ENCODE results near the gene IFT27.

IFT27 gene

DNA sequence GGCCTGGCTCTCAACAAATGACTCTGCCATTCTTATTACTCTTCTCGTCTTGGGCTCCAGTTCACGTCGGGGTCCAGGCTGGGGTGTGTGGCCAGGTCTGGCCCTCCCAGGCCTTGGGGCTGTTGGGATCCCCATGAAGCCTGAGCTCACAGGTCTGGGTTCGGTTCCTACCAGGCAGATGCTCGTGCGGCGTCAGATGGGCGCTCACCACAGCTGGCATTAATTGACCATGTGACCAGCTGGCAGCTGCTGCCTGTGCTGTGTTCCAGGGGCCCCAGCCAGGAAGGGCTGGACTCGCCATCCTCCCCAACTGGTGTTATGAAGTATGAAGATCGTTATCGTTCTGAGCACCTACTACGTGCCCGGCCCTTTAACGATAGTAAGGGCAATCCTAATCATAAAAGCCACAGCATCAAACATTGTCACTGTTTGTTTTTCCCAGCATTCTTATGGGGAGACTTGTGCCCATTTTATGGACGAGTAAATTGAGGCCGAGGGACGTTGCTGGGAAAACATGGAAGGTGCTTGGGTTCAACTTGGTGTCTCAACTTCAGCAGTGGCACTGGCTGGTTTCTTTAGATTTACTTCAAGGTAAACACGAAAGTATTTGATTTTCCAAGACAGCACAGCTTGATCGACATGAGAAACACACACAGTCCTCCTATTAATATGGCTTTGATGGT lies 45.6 kb downstream of the IFT27 start:
- H3K4me1 Mint-ChIP-seq: no peaks in the 10 kb centered on the region
- H3K27ac Mint-ChIP-seq: no peak overlapping the region
- H3K4me3 Mint-ChIP-seq: no peak overlapping the region
- no peak for ATAC-seq
- H3K36me3 Mint-ChIP-seq: peaks cover 6% of the 10 kb centered on the region
- no peaks in the 10 kb centered on the region for H3K9me3 Mint-ChIP-seq
- no peak for DNase-seq (ENCODE audit: low spot score in 2 of 2)

DNA sequence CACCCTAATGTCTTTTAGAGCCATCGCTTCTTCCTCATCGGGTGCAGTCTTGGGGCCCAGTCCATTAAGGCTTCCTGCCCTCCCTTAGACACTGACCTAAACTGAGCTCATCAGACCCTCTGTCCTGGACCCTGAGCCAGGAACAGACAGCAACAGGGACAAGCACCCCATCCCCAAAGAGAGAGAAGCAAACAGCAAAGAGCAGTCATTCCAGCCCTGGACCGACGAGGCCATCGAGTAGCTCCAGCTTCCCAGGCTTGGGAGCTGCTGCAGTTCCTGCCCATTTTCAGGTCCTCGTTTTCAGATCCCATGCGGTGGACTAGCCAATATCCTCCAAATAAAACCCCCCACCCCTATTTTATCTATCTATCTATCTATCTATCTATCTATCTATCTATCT lies 46.6 kb downstream of the IFT27 start:
- Mint-ChIP-seq H3K36me3 (peaks cover 6% of the 10 kb centered on the region), H3K27ac (no peak overlapping the region), H3K9me3 (no peaks in the 10 kb centered on the region), H3K4me3 (no peak overlapping the region), H3K4me1 (no peaks in the 10 kb centered on the region)
- ATAC-seq (no peak), DNase-seq (ENCODE audit: low spot score in 2 of 2) (no peak)

- DNase-seq (ENCODE audit: low spot score in 2 of 2): no peak
- H3K36me3 Mint-ChIP-seq: peaks cover 6% of the 10 kb centered on the region
- no peak overlapping the region for H3K4me3 Mint-ChIP-seq
These were observed 47.4 kb downstream of the IFT27 start for GRCh38 chr22:36728505-36728904.

DNA sequence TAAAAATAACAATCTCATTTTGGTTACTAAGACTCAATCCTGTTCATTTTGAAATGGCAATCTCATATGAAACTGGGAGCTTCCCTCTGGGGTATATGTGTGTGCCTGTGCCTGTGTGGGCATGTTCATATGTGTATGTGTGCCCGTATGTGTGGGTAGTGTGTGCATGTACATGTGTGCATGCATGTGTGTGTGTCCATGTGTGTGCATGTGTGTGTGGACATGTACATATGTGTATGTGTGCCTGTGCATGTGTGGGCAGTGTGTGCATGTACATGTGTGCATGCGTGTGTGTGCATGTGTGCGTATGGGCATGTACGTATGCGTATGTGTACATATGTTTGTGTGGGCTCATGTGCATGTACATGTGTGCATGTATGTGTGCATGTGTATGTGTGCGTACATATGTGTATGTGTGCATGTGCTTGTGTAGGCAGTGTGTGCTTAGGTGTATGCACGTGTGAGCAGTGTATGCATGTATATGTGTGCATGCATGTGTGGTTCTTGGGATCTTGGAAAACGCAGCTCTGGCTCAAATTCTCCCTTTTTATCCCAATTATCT lies 47.9 kb downstream of the IFT27 start:
- no peak overlapping the region for H3K27ac Mint-ChIP-seq
- no peak for DNase-seq (ENCODE audit: low spot score in 2 of 2)
- no peak for ATAC-seq
- no peaks in the 10 kb centered on the region for H3K9me3 Mint-ChIP-seq
- H3K36me3 Mint-ChIP-seq: peaks cover 6% of the 10 kb centered on the region
- no peak overlapping the region for H3K4me3 Mint-ChIP-seq
- H3K4me1 Mint-ChIP-seq: no peaks in the 10 kb centered on the region

More at GRCh38 chr22:36728505-36728904, 47.4 kb downstream of the IFT27 start:
- no peak overlapping the region for H3K27ac Mint-ChIP-seq
- no peak for ATAC-seq
- no peaks in the 10 kb centered on the region for H3K4me1 Mint-ChIP-seq
- H3K9me3 Mint-ChIP-seq: no peaks in the 10 kb centered on the region

GRCh38 chr22:36727110-36727509 lies 48.8 kb downstream of the IFT27 start:
- Mint-ChIP-seq H3K27ac (no peak overlapping the region), H3K4me3 (no peak overlapping the region), H3K9me3 (no peaks in the 10 kb centered on the region), H3K36me3 (peaks cover 6% of the 10 kb centered on the region), H3K4me1 (no peaks in the 10 kb centered on the region)
- ATAC-seq (no peak), DNase-seq (ENCODE audit: low spot score in 2 of 2) (no peak)

GRCh38 chr22:36726007-36726380 lies 49.9 kb downstream of the IFT27 start:
- DNase-seq (ENCODE audit: low spot score in 2 of 2) (no peak), ATAC-seq (no peak)
- no peaks in the 10 kb centered on the region for H3K4me1 Mint-ChIP-seq
- H3K36me3 Mint-ChIP-seq: peaks cover 5% of the 10 kb centered on the region
- H3K4me3 Mint-ChIP-seq: no peak overlapping the region
- H3K27ac Mint-ChIP-seq: no peak overlapping the region
- no peaks in the 10 kb centered on the region for H3K9me3 Mint-ChIP-seq

DNA sequence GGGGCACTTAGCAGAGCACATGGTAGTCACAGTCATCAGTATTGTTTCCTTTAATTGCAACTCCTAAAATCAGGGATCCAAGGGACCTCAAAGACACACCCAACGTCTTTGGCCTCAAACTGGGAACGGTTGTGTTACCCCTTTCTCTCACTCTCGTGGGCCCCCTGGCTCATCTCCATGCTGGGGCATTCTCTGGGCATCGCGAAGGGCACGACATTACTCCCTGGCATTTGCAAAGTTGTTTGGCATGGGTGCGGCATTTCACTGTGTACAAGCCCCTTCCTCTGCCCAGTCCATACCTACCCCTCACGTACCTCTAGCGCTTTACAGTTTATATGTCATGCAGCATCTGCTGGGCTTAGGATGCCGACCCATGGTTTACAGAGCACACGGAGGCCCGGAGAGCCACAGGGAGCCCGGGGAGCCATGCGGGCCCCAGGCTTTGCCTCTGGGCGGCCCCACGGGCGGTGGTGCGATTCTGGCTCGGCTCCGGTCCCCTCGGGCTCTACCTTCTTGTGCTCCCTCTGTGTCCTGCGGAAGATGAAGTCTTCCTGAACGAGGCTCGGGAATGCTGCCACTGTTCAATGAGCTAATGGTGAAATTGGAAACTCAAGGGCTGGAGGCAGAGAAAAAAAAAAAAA lies 50.4 kb downstream of the IFT27 start:
- ATAC-seq: no peak
- Mint-ChIP-seq H3K27ac (no peak overlapping the region), H3K36me3 (peaks cover under 1% of the 10 kb centered on the region)

DNA sequence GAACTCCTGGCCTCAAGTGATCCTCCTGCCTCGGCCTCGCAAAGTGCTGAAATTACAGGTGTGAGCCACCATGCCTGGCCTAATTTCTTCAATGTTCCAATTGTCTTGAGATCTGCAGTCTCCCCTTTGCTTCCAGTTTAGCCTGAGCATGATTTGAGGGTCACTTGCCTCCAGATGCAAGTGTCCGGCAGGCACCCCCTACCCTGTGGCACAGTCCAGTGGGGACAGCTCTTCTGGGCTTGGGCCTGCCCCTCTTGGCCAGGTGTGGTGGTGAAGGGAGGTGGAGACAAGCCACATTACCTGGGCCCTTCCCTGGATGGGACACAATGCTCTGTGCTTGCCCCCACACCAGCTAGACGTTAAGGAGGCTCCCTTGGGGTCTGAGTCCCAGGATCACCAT lies 51.1 kb downstream of the IFT27 start:
- H3K9me3 Mint-ChIP-seq: no peaks in the 10 kb centered on the region
- H3K27ac Mint-ChIP-seq: no peak overlapping the region
- H3K36me3 Mint-ChIP-seq: no peaks in the 10 kb centered on the region
- ATAC-seq: no peak
- no peaks in the 10 kb centered on the region for H3K4me1 Mint-ChIP-seq
- H3K4me3 Mint-ChIP-seq: no peak overlapping the region
- no peak for DNase-seq (ENCODE audit: low spot score in 2 of 2)

More for the DNA sequence above, 50.4 kb downstream of the IFT27 start:
- Mint-ChIP-seq H3K4me3 (no peak overlapping the region), H3K4me1 (no peaks in the 10 kb centered on the region), H3K9me3 (no peaks in the 10 kb centered on the region)
- no peak for DNase-seq (ENCODE audit: low spot score in 2 of 2)

DNA sequence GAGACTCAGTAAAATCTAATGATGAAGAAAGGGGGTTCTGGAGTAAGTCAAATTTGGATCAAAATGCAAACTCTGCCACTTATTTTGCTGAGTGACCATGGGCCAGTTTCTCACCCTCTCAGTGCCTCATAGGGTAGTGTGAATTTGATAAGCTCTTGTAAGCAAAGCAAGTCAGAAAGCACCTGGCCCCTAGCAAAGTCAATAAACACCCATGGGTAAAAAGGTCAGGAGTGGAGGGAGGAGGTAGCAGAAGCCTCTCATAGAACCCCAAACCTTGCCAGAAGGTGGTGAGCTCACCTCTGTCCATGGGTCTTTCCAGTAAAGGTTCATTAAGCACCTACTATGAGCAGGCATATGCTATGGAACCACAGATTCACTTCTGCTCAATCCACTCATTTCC lies 53.9 kb downstream of the IFT27 start:
- Mint-ChIP-seq H3K27ac (no peak overlapping the region), H3K4me1 (no peaks in the 10 kb centered on the region), H3K9me3 (no peaks in the 10 kb centered on the region), H3K4me3 (no peak overlapping the region), H3K36me3 (no peaks in the 10 kb centered on the region)
- ATAC-seq: no peak
- no peak for DNase-seq (ENCODE audit: low spot score in 2 of 2)

- no peak overlapping the region for H3K4me3 Mint-ChIP-seq
- H3K4me1 Mint-ChIP-seq: no peaks in the 10 kb centered on the region
- no peaks in the 10 kb centered on the region for H3K36me3 Mint-ChIP-seq
- H3K9me3 Mint-ChIP-seq: no peaks in the 10 kb centered on the region
- H3K27ac Mint-ChIP-seq: no peak overlapping the region
- no peak for DNase-seq (ENCODE audit: low spot score in 2 of 2)
- ATAC-seq: no peak
These were observed 60.3 kb downstream of the IFT27 start for GRCh38 chr22:36715647-36716046.

- no peak overlapping the region for H3K4me3 Mint-ChIP-seq
- no peaks in the 10 kb centered on the region for H3K9me3 Mint-ChIP-seq
- no peak for ATAC-seq
- no peaks in the 10 kb centered on the region for H3K4me1 Mint-ChIP-seq
- H3K36me3 Mint-ChIP-seq: no peaks in the 10 kb centered on the region
- DNase-seq (ENCODE audit: low spot score in 2 of 2): no peak
- no peak overlapping the region for H3K27ac Mint-ChIP-seq
These were observed 61.8 kb downstream of the IFT27 start for GRCh38 chr22:36714110-36714509.

GRCh38 chr22:36713436-36713835 lies 62.5 kb downstream of the IFT27 start:
- no peak overlapping the region for H3K27ac Mint-ChIP-seq
- ATAC-seq (no peak), DNase-seq (ENCODE audit: low spot score in 2 of 2) (no peak)
- no peaks in the 10 kb centered on the region for H3K9me3 Mint-ChIP-seq
- no peak overlapping the region for H3K4me3 Mint-ChIP-seq
- no peaks in the 10 kb centered on the region for H3K36me3 Mint-ChIP-seq
- H3K4me1 Mint-ChIP-seq: no peaks in the 10 kb centered on the region
